ENCODE measurements around the gene USPL1.
"Not testable (repeated sequence)": the region's sequence is repeated elsewhere in the genome, so short reads cannot be mapped to it uniquely, and the experiment has no call there.

USPL1 gene

GRCh38 chr13:30638301-30638700 lies 20.6 kb downstream of the USPL1 start:
- Histone ChIP-seq H3K4me3 (replicated peaks; ENCODE audit: insufficient read depth, low read length) (no peak overlapping the region), H3K27me3 (ENCODE audit: insufficient read depth, poor library complexity, severe bottlenecking) (no peaks in the 10 kb centered on the region), H3K27ac (replicated peaks) (no peak overlapping the region)
- DNase-seq (ENCODE audit: low read depth in 1 of 2, low spot score in 1 of 2), result no peak
- no peak for TF ChIP-seq SPI1 (IDR thresholded peaks at IDR 0.05; ENCODE audit: borderline replicate concordance, low read depth)
- TF ChIP-seq REST (IDR thresholded peaks at IDR 0.05; ENCODE audit: insufficient replicate concordance, low read depth), result no peak

- Histone ChIP-seq H3K27me3 (ENCODE audit: insufficient read depth, poor library complexity, severe bottlenecking) (no peaks in the 10 kb centered on the region), H3K4me3 (replicated peaks; ENCODE audit: insufficient read depth, low read length) (no peak overlapping the region), H3K27ac (replicated peaks) (no peak overlapping the region)
- TF ChIP-seq REST (IDR thresholded peaks at IDR 0.05; ENCODE audit: insufficient replicate concordance, low read depth), result no peak
- no peak for TF ChIP-seq POLR2AphosphoS5 (IDR thresholded peaks at IDR 0.05; ENCODE audit: low read depth)
- TF ChIP-seq GABPA (IDR thresholded peaks at IDR 0.05; ENCODE audit: low read depth), result no peak
- TF ChIP-seq SPI1 (IDR thresholded peaks at IDR 0.05; ENCODE audit: borderline replicate concordance, low read depth), result no peak
- no peak for TF ChIP-seq CTCF (IDR thresholded peaks at IDR 0.05; ENCODE audit: insufficient read depth, low read length)
- no peak for DNase-seq (ENCODE audit: low read depth in 1 of 2, low spot score in 1 of 2)
These were observed 22.0 kb downstream of the USPL1 start for GRCh38 chr13:30639671-30640070.

- DNase-seq (ENCODE audit: low read depth in 1 of 2, low spot score in 1 of 2); H3K4me3 ChIP-seq (replicated peaks; ENCODE audit: insufficient read depth, low read length); H3K27me3 ChIP-seq (ENCODE audit: insufficient read depth, poor library complexity, severe bottlenecking); H3K27ac ChIP-seq (replicated peaks): not testable (repeated sequence)
These were observed 23.5 kb downstream of the USPL1 start for GRCh38 chr13:30641173-30641572.

GRCh38 chr13:30645629-30646028 lies 27.9 kb downstream of the USPL1 start:
- no peak for DNase-seq (ENCODE audit: low read depth in 1 of 2, low spot score in 1 of 2)
- Histone ChIP-seq H3K4me3 (replicated peaks; ENCODE audit: insufficient read depth, low read length) (no peak overlapping the region), H3K27me3 (ENCODE audit: insufficient read depth, poor library complexity, severe bottlenecking) (no peaks in the 10 kb centered on the region), H3K27ac (replicated peaks) (no peak overlapping the region)
- TF ChIP-seq GABPA (IDR thresholded peaks at IDR 0.05; ENCODE audit: low read depth), result no peak
- TF ChIP-seq POLR2AphosphoS5 (IDR thresholded peaks at IDR 0.05; ENCODE audit: low read depth), result no peak
- no peak for TF ChIP-seq REST (IDR thresholded peaks at IDR 0.05; ENCODE audit: insufficient replicate concordance, low read depth)
- no peak for TF ChIP-seq SPI1 (IDR thresholded peaks at IDR 0.05; ENCODE audit: borderline replicate concordance, low read depth)
- TF ChIP-seq CTCF (IDR thresholded peaks at IDR 0.05; ENCODE audit: insufficient read depth, low read length), result no peak

Measured in HL-60 (cell line).